Effector memory CD4-positive, alpha-beta T cell (primary cell): ENCODE measurements around the gene EZH2.

ENCODE experiments used
- DNase-seq, 3 donors: peaks; one replicate each; pipeline ENCODE4 v3.0.0-alpha.2; 2020
- H3K27ac ChIP-seq: 2 replicates; pipeline ENCODE4 v1.7.0; 2013; ENCODE audit warnings: mild to moderate bottlenecking, low read length, moderate library complexity; ENCODE audit not compliant: insufficient read depth, poor library complexity, severe bottlenecking
- H3K27me3 ChIP-seq: replicated peaks from 2 replicates; pipeline ENCODE4 v1.7.0; 2013; ENCODE audit warnings: mild to moderate bottlenecking, low read length; ENCODE audit not compliant: insufficient read depth, control insufficient read depth, poor library complexity, severe bottlenecking
- H3K36me3 ChIP-seq: 2 replicates; pipeline ENCODE4 v1.7.0; 2013; ENCODE audit warnings: mild to moderate bottlenecking, low read length, moderate library complexity; ENCODE audit not compliant: control insufficient read depth, insufficient read depth
- H3K4me1 ChIP-seq: 2 replicates; pipeline ENCODE4 v1.7.0; 2013; ENCODE audit warnings: low read length, mild to moderate bottlenecking; ENCODE audit not compliant: control insufficient read depth, insufficient read depth, poor library complexity, severe bottlenecking
- H3K4me3 ChIP-seq: 2 replicates; pipeline ENCODE4 v1.7.0; 2013; ENCODE audit warnings: low read length, low read depth, mild to moderate bottlenecking; ENCODE audit not compliant: insufficient read depth, poor library complexity, severe bottlenecking
- H3K9me3 ChIP-seq: 2 replicates; pipeline ENCODE4 v1.7.0; 2013; ENCODE audit warnings: mild to moderate bottlenecking, low read length, moderate library complexity; ENCODE audit not compliant: control insufficient read depth
- total RNA-seq, 3 donors: gene quantifications; one replicate each; lab custom pipeline; 2026; lab: John Stamatoyannopoulos, UW

The EZH2 gene
- 47.7 to 92.3 (median 60.8) reads per million in 3 donors for total RNA-seq

DNA sequence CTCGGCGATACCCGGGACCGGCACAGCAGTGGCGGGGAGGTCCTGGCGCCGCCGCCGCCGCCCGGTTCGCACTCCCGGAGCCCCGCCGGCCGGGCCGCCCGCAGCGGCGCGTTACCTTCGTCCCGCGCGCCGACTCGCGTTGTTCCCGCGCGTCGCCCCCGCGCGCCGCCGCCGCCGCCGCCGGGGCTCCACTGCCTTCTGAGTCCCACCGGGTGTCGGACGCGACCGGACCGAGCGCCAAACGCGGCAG lies at the start of gene EZH2:
TSS of gene EZH2 (minus strand) at position 243 of the 250 bp plus-strand sequence. CDS start 36,993 bp downstream, outside the sequence.
- DNase-seq: no peak
- no peaks in the 10 kb centered on the region for H3K27me3 ChIP-seq
- H3K4me3 ChIP-seq: peak within 1 kb of the TSS; percentile 95
- peak within 1 kb of the TSS; percentile 93 for H3K27ac ChIP-seq
- no peaks in the 10 kb centered on the region for H3K9me3 ChIP-seq
- H3K4me1 ChIP-seq: peaks cover 3% of the 10 kb centered on the region
- H3K36me3 ChIP-seq: no peaks in the 10 kb centered on the region

- no peaks in the 10 kb centered on the region for H3K36me3 ChIP-seq
- DNase-seq: no peak
- H3K4me3 ChIP-seq: no peak overlapping the region
- no peaks in the 10 kb centered on the region for H3K9me3 ChIP-seq
- H3K27me3 ChIP-seq: no peaks in the 10 kb centered on the region
- H3K4me1 ChIP-seq: no peaks in the 10 kb centered on the region
- no peak overlapping the region for H3K27ac ChIP-seq
Observed at GRCh38 chr7:148931470-148931869, 47.4 kb upstream of the EZH2 start.

- H3K4me1 ChIP-seq: no peaks in the 10 kb centered on the region
- H3K9me3 ChIP-seq: no peaks in the 10 kb centered on the region
- no peak overlapping the region for H3K27ac ChIP-seq
- DNase-seq: no peak
- H3K36me3 ChIP-seq: no peaks in the 10 kb centered on the region
- H3K4me3 ChIP-seq: no peak overlapping the region
- no peaks in the 10 kb centered on the region for H3K27me3 ChIP-seq
Observed at GRCh38 chr7:148930335-148930734, 46.2 kb upstream of the EZH2 start.

GRCh38 chr7:148929176-148929575 lies 45.1 kb upstream of the EZH2 start:
- no peak overlapping the region for H3K4me3 ChIP-seq
- H3K36me3 ChIP-seq: no peaks in the 10 kb centered on the region
- H3K27me3 ChIP-seq: no peaks in the 10 kb centered on the region
- no peak overlapping the region for H3K27ac ChIP-seq
- no peaks in the 10 kb centered on the region for H3K4me1 ChIP-seq
- DNase-seq: no peak
- no peaks in the 10 kb centered on the region for H3K9me3 ChIP-seq

DNA sequence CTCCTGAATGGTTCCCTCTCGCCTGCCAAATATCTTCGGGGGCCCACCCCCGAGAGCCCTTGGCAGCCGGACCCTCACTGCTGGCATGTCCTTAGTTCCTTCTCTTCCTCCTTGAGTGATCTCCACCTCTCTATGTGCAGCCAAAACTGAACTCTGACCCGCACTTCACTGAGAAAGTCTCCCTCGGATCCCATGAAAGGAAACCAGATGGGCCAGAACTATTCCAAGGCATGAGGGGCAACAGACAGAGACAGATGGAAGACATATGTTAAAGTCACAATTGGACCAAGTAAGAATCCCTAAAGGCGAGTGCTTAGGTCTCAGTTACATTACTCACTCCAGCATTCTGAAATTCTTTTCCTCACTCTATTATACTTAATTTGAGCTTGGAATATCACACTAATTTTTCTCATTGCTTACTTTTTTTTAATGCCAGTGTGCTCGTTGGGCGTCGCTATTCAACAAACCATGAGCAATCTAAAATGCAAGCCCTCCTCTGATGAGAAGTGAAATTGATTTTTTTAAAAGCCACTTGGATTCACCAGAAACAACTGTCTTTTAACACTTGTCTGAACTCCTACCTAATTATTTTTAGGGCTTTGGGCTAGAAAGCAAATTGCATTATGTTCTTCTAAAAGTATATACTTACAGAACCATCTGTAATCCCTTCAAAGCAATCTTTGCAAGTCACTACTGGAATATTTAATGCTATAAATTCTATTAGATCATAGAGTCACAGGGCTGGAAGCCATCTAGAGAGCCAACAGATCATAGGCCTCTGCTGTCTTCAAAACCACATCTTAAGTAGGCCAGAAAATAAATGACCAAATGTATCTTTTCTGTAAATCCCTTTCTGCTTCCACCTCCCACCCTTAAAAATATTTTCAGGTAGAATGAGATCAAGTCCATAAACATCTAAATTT lies 43.3 kb upstream of the EZH2 start:
- no peaks in the 10 kb centered on the region for H3K4me1 ChIP-seq
- H3K4me3 ChIP-seq: no peak overlapping the region
- H3K9me3 ChIP-seq: no peaks in the 10 kb centered on the region
- H3K27ac ChIP-seq: no peak overlapping the region
- no peaks in the 10 kb centered on the region for H3K27me3 ChIP-seq
- DNase-seq: no peak
- no peaks in the 10 kb centered on the region for H3K36me3 ChIP-seq

- Histone ChIP-seq H3K4me1 (no peaks in the 10 kb centered on the region), H3K27ac (no peak overlapping the region), H3K36me3 (no peaks in the 10 kb centered on the region), H3K27me3 (no peaks in the 10 kb centered on the region), H3K4me3 (no peak overlapping the region), H3K9me3 (no peaks in the 10 kb centered on the region)
- DNase-seq: no peak
Observed at GRCh38 chr7:148925836-148926235, 41.7 kb upstream of the EZH2 start.

DNA sequence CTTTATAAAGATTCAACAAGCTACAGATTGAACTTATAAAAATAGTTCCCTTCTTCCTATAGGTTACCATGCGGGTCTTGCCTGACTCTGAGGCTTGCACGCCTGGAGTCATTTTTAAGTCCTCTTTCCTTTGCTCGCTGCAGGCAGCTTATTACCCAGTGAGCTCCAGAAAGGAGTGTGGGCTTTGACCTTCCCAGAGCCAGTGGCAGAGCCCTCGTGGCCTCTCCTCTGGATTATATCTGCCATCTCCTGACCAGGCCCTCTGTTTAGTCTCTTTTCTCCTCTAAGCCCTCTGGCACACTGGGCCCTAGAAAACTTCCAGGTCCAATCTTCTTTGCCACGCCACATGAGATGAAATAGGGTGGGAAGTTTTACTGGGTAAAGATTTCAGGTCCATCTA lies 39.9 kb upstream of the EZH2 start:
- Histone ChIP-seq H3K4me3 (no peak overlapping the region), H3K27ac (no peak overlapping the region), H3K27me3 (no peaks in the 10 kb centered on the region), H3K36me3 (no peaks in the 10 kb centered on the region), H3K9me3 (no peaks in the 10 kb centered on the region), H3K4me1 (no peaks in the 10 kb centered on the region)
- DNase-seq: no peak

DNA sequence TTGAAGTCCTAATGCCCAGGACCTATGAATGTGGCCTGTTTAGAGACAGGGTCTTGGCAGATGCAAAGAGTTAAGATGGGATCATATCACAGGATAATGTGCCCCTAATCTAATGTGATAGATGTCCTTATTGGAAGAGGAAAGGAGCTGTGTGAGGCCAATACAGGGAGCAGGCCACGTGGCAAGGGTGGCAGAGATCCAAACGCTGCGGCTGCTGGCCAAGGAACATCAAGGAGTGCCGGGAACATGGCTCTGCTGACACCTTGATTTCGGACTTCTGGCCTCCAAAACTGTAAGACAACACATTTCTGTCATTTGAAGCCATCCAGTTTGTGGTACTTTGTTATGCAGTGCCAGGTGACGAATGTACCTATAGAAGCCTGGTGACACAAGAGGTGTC lies 37.7 kb upstream of the EZH2 start:
- Histone ChIP-seq H3K27ac (no peak overlapping the region), H3K36me3 (no peaks in the 10 kb centered on the region), H3K9me3 (no peaks in the 10 kb centered on the region), H3K4me1 (no peaks in the 10 kb centered on the region), H3K27me3 (no peaks in the 10 kb centered on the region), H3K4me3 (no peak overlapping the region)
- DNase-seq: no peak

DNA sequence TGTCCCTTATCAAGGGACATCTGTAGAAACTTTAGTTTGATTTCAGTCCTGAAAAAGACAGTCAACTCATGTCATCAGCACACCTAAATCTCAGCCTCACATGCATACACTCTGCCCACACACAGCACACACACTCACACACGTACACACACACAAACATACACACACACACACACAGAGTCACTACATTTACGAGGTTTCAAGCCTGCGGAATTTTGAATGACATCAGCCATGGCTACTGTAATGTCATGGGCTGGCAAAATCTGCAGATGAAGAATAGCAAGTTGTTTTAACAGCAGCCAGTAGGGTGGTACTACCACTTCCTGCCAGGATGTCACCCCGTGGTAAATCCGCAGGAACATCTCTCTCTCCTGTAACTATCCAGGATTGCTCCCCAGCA lies 37.1 kb upstream of the EZH2 start:
- H3K4me3 ChIP-seq: no peak overlapping the region
- no peaks in the 10 kb centered on the region for H3K27me3 ChIP-seq
- H3K4me1 ChIP-seq: no peaks in the 10 kb centered on the region
- no peaks in the 10 kb centered on the region for H3K36me3 ChIP-seq
- no peak for DNase-seq
- H3K27ac ChIP-seq: no peak overlapping the region
- H3K9me3 ChIP-seq: no peaks in the 10 kb centered on the region

DNA sequence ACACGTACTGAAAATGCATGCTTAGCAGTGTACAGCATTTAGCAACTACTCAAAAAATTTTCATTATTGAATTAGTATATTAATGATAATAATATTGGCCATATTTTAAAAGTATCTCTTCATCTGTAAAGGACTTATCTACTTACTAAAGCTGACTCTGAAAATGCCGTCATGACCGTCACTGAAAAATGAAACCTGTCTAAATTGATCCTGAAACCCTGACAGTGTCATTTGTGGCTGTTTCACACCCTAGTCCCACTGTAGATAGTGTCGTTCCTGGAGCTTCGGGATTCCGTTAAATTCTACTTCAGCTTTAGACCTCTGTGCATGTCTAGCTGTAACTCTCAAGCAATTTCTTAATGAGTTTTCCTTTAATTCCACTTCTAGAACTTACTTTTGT lies 35.8 kb upstream of the EZH2 start:
- Histone ChIP-seq H3K27ac (no peak overlapping the region), H3K4me3 (no peak overlapping the region), H3K27me3 (no peaks in the 10 kb centered on the region), H3K9me3 (no peaks in the 10 kb centered on the region), H3K36me3 (no peaks in the 10 kb centered on the region), H3K4me1 (peaks cover 10% of the 10 kb centered on the region)
- DNase-seq: no peak
